DND-41 (cell line): ENCODE data around the gene NUP133.

Experiments
- CTCF ChIP-seq: IDR thresholded peaks from 2 replicates; pipeline ENCODE4 v1.5.1; 2012; ENCODE audit warnings: borderline replicate concordance, low read length, moderate library complexity, mild to moderate bottlenecking; ENCODE audit not compliant: poor library complexity, severe bottlenecking; ENCODE audit errors: extremely low read depth
- EZH2 ChIP-seq: IDR thresholded peaks from 3 replicates; pipeline ENCODE4 v1.6.1; 2012; ENCODE audit warnings: borderline replicate concordance, low read depth, mild to moderate bottlenecking, moderate library complexity, low read length, inconsistent platforms; ENCODE audit not compliant: severe bottlenecking

- no peak for TF ChIP-seq EZH2
- TF ChIP-seq CTCF: no peak
Measured at GRCh38 chr1:229454056-229454455, 54.1 kb downstream of the NUP133 start.
